ENCODE measurements around the gene LGALS7.

LGALS7 gene

GRCh38 chr19:38737921-38738737 is 35.2 kb downstream of the LGALS7 start:
- DNase-seq, result no peak

GRCh38 chr19:38737281-38737865 is 35.9 kb downstream of the LGALS7 start:
- DNase-seq, result no peak

- no peak for DNase-seq
Observed at GRCh38 chr19:38736413-38737280, 36.7 kb downstream of the LGALS7 start.

GRCh38 chr19:38736036-38736412 is 37.3 kb downstream of the LGALS7 start:
- DNase-seq, result no peak

DNA sequence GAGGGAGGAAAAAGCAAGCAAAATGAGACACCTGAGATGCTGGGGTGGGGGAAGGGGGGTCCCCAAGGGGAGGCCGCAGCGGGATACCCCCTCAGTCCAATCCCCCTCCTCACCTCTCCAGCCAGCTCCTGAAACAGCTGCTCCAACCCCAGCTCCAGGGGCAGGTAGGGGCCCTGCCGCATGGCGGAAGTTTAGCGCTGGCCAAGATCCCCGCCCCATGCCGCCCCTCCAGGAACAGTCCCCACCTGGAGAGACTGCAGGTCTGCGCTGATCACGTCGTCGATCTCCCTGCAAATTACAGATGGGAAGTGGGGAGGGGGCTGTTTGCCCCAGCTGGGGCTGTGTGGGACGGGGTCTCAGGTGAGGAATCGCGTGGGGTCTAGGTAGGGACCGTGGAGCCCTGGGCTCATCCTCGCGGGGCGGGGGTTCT is 38.0 kb downstream of the LGALS7 start:
- DNase-seq, result no peak

GRCh38 chr19:38734426-38735256 is 38.7 kb downstream of the LGALS7 start:
- no peak for DNase-seq

- DNase-seq, result no peak
Observed at GRCh38 chr19:38734176-38734425, 39.2 kb downstream of the LGALS7 start.

DNA sequence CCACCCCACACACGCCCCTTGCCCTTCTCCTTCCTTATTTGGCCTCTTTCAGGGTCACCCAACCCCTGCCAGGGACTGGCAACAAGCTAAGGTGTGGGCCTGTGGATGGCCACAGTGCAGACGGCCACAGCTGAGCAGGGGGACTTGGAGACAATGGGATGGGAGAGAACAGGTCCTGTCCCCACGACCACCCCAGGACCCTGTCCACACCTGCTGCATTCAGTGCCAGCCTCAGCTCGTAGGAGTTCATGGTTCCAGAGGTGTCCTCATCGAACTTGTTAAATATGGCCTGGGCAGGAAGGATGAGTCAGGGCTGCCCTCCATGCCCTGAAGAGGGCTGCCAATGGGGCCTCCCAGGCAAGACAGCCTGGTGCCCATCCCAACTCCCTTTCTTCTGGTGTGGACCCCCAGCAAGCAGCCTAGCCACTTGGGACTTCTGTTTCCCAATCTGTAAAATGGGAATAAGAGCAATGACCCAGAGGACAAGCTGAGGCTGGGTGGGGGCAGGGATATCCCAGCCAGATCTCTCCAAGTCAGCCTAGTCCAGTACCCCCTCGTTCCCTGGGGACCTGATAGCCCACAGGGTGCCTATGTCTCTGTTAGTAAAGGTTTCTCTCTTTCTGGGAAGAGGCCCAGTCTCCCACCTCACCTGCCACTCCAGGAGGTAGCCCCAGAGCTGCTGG is 39.7 kb downstream of the LGALS7 start:
- DNase-seq, result no peak

DNA sequence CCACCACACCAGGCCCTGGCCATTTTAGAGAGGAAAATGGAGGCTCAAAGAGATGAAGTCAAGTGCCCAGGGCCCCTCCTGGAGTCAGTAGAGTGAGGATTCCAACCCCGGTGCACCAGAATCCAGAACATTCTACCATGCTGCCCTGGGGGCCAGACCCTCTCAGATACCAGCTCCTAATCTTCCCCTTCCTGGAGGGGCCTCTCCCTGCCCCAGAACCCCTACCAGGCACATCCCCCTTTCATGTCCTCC is 40.1 kb downstream of the LGALS7 start:
- no peak for DNase-seq

DNA sequence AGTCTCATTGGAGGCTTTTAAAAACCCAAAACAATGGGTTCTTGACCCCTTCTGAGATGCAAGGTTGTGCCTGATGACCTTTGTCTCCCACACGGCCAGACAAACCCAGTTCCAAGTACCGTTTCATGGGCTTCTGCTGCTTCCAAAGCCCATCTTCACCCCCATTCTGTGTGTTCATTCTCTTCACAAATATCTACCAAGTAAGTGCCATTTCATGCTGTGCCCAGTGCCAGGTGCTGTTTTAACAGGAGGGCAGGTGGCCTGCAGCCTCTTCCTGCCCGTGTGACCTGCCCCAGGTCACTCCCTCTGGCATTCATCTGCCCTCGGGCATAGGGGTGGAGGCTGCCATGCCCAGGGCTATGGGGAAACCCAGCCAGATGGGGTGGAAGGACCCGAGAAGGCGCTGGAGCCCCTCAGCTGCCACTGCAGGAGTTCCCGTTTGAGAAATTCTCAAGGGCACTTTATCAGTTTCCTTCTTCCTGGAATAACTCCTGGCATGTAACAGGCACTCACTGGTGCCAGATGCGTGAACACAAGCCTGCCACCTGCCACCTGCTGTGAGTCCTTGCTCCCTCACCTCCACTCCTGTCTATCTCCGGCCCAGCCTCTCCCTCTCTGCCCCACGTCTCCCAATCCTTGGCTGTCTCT is 41.5 kb downstream of the LGALS7 start:
- no peak for DNase-seq

DNA sequence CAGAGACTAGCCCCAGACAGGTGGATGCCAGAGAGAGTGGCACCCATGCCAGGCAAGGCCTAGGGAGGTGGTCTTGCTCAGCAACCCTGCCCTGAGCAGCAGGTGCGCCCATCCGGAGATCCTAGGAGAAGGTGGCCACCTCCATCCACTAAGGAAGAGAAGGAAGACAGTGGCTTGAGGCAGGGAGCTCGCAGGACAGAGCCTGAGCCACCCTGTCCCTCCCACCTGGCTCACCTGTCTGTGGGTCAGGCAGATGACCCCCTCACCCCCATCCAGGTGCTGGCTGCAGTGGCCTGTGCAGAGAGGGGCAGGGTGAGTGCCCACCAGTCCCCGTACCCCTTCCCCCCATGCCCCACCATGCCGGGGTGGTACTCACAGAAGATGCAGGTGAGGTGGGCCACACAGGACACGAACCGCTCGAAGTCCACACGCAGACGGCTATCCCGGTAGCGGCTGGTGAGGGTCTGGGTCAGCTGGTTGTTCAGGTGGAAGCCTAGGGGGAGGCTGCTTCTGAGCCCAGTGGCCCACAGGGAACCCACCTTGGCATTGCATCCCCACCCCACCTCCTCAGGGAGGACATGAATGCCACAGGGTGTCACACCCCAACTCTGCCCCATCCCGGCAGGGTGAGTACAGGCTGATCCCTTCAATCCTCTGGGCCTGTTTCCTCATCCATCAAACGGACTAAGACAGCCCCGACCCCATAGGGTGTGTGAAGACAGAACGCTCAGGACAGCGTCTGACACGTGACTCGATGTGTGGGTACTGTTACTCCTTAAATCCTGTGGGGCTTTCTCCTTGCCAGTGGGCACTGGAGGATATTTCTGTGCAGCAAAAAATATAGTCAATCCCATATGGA is 42.4 kb downstream of the LGALS7 start:
- DNase-seq, result no peak

- no peak for DNase-seq
Observed at GRCh38 chr19:38730470-38730730, 42.9 kb downstream of the LGALS7 start.

DNA sequence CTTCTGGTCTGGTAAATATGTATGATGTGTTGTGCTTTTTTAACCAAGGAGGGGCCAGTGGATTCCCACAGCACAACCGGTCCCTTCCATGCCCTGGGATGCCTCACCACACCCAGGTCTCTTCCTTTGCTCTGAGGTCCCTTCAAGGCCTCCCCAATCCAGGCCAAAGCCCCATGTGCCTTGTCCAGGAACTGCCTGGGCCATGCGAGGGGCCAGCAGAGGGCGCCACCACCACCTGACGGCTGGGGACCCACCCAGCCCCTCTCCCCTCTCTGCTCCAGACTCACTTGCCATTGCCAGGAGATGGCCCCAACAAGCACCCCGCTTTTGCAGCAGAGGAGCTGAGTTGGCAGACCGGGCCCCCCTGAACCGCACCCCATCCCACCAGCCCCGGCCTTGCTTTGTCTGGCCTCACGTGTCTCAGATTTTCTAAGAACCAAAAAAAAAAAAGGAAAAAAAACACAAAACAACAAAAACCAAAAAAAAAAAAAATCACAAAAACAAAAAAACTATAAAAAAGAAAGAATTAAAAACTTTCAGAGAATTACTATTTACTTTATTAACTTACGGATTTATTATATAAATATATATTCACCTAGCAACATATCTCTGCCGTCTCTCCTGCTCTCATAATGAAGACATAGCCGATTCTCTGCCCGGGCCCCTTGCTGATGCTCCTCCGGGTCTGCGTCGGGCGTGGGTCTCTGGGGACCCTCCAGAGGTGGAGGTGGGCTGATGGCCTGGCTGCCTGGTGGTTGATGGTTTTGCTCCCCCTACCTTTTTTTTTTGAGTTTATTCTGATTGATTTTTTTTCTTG is 43.5 kb downstream of the LGALS7 start:
- DNase-seq, result no peak

- DNase-seq, result no peak
Observed at GRCh38 chr19:38728752-38729541, 44.4 kb downstream of the LGALS7 start.

GRCh38 chr19:38727868-38728660 is 45.3 kb downstream of the LGALS7 start:
- no peak for DNase-seq

GRCh38 chr19:38727306-38727867 is 45.9 kb downstream of the LGALS7 start:
- no peak for DNase-seq

- DNase-seq, result no peak
Observed at GRCh38 chr19:38726761-38727301, 46.5 kb downstream of the LGALS7 start.

- no peak for DNase-seq
Observed at GRCh38 chr19:38726284-38726673, 47.0 kb downstream of the LGALS7 start.
